Raji (cell line): ENCODE results near the gene SPTLC1.

Source experiments
- POLR2A ChIP-seq: IDR thresholded peaks from 2 replicates; pipeline ENCODE4 v1.6.1; 2011; ENCODE audit warnings: low read depth, low read length, control low read depth; ENCODE audit not compliant: insufficient read depth

The SPTLC1 gene

DNA sequence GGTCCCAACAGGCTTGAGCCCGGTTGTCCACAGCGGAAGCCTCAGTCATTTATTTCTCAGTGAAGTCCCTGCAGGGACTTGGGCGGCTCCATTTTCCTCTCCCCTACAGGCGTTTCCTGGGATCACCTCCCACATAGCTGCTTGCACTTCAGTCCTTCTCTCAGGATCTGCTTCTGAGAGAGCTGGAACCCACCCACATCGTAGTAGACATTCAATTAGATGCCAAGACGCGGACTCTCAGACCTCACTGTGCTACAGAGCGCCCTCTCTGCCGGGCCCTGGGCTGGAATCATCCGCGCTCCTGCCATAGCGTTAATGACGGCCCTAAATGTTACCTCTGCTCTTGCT lies 111.2 kb downstream of the SPTLC1 start:
- no peak for TF ChIP-seq POLR2A

DNA sequence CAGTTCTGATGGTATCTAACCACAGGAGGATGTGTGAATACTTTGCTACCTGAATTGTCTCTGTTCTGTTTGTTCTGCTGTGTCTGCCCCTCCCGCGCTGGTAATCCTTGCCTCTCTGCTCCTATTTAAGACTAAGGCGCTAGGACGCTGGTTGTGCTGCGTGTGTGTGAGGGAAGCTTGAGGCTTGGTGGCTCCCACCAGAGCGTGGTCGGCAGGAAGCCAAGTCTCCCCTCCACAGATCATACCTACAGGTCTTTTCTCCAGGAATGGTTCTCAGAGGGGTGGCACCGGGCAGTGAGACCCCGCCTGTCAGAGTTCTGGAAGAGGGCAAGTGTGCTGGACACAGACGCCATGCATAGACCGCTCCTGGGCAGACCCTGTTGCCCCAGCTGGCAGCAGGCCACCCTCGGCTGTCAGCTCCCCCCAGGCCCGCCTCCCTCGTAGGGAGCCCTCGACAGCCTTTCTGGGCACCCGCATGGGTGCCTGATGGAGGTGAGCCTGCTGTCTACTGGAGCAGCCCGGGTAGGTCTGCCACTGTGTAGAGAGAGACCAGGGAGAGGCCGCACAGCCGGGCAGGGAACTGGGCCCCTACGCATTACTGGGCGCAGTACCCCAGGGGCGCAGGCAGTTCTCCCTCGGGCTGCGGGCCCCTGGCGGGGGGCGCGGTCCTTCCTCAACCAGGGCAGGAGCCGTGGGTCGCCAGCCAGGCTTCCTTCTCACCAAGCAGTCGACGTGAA lies 111.7 kb downstream of the SPTLC1 start:
- TF ChIP-seq POLR2A, result no peak

DNA sequence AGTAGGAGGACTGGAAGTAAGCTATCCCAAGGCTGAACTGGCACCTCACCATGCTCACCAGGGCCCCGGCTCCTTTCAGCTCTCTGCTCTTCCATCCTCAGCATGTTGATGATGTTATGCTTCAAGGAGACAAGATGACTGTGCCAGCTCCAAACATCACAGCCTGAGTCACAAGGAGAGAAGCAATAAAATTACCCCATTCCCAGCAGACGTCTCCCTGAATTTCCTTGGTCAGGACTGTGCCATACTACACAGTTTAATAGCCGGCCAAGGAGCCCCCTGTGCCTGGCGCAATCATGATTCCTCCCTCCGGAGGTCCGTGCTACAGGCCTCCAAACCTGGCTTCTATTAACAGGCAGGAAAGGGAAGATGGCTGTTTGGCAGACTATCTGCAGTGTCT lies 114.0 kb downstream of the SPTLC1 start:
- TF ChIP-seq POLR2A, result no peak

DNA sequence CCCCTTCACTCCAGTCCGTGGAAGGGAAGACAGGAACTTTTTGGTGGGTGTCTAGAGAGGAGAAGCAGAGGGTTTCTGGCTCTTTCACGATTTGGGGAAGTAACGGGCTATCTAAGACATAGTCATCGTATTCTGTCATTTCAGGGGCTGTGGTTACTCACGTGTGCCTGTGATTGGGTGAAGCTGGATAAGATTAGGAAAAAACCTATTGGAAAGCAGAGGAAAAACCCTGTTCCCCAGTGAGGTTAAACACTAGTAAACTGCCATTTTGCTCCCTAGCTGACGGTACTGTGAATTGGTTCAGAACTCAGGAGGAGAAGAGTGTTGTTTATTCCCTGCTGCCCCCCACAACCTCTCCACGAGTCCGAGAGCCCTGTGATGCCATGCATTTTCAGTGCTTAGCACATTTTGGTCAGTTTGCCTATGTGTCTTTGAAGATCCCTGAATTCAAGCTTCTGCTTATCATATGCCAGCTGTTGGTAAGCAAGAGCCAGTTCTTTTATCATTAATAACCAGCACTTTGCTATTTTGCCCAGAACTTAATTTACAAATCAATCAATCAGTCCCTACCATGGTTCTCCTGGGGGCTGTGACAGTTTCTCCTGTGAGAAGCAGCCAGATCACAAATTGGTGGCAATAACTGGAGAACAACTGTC lies 120.1 kb downstream of the SPTLC1 start:
- TF ChIP-seq POLR2A, result no peak

DNA sequence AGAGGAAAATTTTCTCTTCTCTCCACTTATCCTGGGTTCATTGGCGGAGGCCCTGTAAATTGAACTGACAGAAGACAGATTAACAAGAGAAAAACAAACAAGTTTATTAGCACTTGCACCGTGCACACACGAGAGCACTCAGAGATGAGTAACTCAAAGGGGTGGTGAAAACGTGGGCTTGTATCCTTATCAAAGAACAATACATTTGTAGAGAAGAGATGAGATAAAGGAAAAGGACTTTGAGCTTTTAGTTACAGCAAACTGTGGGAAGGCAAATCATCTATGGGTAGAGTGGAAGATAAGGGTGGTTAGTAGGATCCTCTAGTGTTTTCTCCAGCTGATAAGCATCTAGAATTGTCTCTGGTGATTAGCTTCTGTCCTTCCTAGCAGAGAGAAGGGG lies 120.8 kb downstream of the SPTLC1 start:
- no peak for TF ChIP-seq POLR2A

DNA sequence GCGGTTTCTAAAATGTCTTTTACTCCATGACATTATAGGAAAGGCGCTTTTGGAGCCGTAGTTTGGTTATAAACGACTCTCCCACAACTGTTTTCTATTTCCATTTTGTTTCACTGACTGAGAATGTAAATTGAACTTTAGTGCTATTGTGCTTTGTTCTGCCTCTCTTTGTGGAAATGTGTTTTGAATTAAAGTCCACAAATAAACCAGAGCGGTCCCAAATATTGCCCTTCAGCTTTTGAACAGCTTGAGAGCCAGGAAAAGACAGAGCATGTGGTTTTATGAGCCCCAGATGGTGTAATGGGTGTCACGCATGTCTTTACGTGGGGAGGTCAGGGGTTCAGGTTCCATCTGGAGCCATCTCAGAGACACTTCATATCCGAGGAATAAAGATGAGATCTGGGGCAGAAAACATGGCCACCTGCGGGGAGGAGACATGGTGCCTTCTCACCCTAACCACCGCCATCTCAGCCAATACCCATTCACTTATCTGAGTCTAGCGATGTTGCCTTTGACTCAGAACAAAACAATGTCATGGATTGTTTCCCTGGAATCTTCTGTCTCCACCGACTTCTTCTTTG lies 122.7 kb downstream of the SPTLC1 start:
- TF ChIP-seq POLR2A, result no peak

DNA sequence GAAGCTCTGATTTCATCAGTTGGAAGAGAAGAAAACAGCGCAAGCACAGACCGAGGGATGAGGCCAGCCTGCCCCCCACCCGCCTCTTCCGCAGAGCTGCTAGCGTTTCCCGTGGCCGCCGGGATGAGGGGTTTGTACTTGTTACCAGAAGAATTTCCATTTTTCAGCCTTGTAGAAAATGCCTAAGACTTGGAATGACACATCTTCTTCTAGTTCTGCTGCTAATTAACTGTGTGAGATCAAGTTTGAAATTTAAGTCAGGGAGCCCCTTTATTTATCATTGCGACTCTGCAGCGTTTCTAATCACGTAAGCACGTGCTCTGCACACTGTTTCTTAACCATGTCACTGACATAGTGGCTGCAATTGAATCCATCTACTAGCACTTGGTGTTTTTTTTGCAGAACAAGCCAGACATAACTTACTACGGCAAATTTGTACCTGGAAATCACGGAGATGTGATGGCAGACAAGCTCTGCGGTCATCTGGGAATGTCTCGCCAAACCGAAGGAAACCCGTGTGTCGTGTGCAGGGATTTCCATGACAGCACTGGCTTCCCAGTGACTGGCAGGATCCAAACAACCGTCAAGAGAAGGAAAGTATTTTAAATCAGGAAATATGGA lies 123.4 kb downstream of the SPTLC1 start:
- no peak for TF ChIP-seq POLR2A

DNA sequence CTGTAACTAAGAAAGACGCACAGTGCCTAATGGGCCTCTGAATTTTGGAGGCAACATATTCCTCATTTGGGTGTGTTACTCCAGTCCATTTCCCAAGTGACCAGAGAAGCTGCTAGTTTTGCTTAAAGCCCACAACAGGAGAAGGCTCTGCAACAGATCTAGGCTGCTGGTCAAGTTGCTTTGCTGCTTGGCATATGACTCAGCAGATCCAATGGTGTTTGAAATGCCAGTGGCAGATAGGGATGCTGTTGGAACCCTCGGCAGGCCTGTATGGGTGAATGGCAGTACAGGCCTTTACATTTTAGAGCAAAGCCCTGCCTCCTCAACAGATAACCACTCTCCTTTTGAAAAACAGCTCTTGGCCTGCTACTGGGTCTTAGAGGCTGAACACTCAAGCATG lies 129.0 kb downstream of the SPTLC1 start:
- TF ChIP-seq POLR2A, result no peak

DNA sequence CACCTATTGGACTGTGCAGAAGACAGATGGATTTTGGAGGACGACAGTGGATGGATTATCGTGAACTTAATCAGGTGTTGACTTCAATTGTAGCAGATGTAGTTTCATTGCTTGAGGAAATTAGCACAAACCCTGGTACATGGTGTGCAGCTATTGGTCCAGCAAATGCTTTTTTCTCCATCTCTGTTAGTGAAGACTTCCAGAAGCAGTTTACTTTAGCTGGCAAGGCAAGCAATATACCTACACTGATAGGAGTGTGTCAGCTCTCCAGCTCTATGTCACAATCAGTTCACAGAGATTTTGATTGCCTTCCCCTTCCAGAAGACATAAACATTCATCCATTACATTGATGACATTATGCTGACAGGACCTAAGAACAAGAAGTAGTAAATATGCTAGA lies 129.5 kb downstream of the SPTLC1 start:
- TF ChIP-seq POLR2A, result no peak
